GM18858 (cell line): ENCODE results near the gene ARL4C.

Source experiments
- ATAC-seq: cut with Tn5 transposase; IDR thresholded peaks from one replicate; pipeline ENCODE4 v1.9.1; 2021; ENCODE audit not compliant: unreplicated experiment

Gene ARL4C, protein sequence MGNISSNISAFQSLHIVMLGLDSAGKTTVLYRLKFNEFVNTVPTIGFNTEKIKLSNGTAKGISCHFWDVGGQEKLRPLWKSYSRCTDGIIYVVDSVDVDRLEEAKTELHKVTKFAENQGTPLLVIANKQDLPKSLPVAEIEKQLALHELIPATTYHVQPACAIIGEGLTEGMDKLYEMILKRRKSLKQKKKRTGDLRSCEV

DNA sequence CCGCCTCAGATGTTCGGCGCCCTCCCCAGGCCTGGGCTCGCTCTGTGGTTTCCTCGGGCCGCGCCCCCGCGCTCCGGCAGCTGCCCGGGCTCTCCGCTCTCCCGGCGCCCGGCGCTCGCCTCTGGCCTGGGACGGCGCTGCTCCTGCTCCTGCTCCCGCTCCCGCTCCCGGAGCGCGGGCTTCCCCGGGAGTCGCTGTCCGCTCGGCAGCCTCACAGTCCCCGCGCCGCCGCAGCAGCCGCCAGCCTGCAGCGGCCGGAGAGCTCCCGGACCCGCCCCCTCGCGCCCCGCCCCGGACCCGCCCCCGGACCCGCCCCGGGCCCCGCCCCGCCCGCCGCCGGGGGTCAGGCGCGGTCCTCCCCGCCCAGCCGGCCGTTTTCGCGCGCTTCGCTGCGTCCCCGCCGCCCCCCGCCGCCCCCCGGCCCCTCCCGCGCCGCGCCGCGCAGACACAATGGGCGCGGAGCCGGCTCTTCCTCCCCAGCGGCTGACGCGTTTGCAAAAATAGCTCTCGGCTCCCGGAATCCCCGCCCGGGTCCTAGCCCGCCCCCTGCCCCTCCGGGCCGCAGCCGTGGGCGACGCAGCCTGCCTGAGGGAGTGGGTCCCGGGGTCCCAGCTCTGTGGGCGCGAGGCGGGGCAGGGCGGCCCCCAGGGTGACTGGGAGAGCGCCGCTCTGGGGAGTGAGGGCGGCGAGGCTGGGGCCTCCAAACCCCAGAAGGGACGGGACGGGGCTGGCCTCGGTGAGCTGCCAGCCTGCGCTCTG is at the start of gene ARL4C:
ARL4C (minus strand) TSS at position 247 of the 759 bp plus-strand sequence. CDS start 495 bp downstream, outside the sequence.
- ATAC-seq = peak; percentile 34

- no peak for ATAC-seq
These were observed 48.1 kb upstream of the ARL4C start for GRCh38 chr2:234544659-234545611.

DNA sequence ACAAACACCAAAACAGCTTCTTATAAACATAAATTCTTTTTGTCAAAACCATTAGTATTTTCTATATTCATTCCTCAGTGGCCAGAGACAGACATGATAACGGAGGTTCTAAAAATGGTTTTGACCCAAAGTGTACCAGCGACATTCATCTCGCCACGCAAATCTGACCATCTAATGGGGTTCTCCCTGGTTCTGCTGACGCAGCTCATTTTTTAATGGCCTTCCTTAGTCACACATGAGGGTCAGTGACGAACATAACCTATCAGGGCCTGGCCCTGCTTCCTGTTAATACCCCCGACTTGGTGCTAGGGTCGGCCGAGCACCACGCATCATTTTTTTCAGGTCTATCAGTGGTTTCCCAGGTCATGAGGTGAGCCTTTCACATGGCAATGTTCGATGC is 45.9 kb upstream of the ARL4C start:
- no peak for ATAC-seq

GRCh38 chr2:234537929-234538328 is 41.0 kb upstream of the ARL4C start:
- ATAC-seq = no peak

GRCh38 chr2:234536178-234536965 is 39.5 kb upstream of the ARL4C start:
- ATAC-seq = no peak

- ATAC-seq = no peak
These were observed 38.6 kb upstream of the ARL4C start for GRCh38 chr2:234535464-234535863.

DNA sequence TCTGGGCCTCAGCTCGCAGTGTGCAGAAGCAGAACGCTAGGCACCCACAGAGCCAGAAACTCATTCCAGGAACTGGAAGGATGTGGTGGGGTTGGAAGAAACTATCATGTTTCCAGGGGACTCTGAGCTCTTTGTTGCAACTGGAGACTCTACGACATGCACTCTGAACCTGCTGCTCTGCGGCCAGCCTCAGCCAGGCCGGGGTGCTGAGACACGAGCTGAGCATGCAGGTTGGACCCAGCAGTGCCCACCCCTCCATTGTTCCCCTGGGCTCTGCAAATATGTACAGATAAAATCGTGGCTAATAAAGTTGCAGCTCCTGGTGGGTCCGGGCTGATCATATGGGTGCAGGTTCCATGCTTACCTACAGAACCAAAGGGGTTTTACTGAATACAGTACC is 37.6 kb upstream of the ARL4C start:
- ATAC-seq = no peak

DNA sequence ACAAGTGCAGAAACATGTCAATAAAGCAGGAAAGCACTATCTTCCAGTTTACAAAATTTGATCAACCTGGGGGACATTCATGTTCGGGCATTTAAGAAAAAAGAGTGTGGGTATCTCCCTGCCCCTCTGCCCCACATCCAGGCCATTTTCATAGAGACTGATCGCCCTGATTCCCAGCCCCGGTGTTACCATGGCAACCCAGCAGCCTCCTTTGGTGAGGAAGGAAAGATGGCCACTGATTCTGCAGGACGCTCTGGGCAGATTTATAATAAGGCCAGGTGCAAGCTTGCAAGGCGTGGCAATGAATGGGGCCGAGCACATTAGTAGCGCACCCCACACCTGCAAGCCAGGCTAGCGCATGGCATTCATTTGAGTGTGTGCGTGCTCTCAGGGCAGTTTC is 36.7 kb upstream of the ARL4C start:
- ATAC-seq = no peak

- ATAC-seq = no peak
These were observed 31.7 kb upstream of the ARL4C start for GRCh38 chr2:234528410-234529148.

- ATAC-seq = no peak
These were observed 29.8 kb upstream of the ARL4C start for GRCh38 chr2:234526711-234527110.

GRCh38 chr2:234521536-234521935 is 24.7 kb upstream of the ARL4C start:
- ATAC-seq = no peak

DNA sequence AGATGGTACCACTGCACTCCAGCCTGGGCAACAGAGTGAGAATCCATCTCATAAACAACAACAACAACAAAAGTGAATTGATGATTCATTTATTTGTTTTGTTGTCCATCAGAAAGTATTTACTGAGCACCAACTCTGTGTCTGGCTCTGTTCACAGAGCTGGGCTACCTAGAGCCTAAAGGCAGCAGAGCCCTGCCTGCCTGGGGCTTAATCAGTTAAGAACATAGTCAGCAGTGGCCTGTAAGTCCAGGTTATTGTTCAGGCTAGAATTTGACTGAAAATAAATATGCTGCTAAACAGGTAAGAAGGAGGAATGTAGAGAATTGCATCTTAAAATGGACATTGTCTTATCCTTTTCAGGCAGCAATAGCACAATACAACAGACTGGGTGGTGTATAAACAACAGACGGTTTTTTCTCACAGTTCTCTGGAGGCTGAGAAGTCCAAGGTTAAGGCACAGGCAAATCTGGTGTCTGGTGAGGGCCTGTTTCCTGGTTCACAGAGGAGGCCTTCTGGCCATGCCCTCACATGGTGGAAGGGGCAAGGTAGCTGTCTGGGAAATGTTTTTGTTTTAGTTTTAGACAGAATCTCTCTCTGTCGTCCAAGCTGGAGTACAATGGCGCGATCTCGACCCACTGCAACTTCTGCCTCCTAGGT is 22.2 kb upstream of the ARL4C start:
- ATAC-seq = no peak

GRCh38 chr2:234517971-234518370 is 21.1 kb upstream of the ARL4C start:
- ATAC-seq = no peak

GRCh38 chr2:234514873-234515638 is 18.2 kb upstream of the ARL4C start:
- ATAC-seq = no peak

- ATAC-seq = no peak
These were observed 17.2 kb upstream of the ARL4C start for GRCh38 chr2:234514099-234514498.

- ATAC-seq = no peak
These were observed 16.2 kb upstream of the ARL4C start for GRCh38 chr2:234512884-234513669.

DNA sequence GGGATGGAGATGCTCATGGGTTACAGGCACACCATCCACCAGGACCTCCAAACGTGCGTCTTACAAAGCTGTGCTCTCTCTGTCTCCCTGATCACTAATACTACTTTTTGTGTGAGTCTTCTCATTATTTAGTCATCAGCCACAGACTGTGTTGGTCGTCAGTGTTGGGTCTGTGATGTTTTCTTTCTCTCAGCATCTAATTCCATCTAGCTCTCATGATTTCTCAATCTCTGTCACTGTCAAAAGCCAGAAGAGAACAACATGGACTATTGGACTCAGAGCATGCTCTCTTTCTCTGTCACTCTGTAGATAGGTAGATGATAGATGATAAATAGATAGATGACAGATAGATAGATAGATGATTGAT is 6.0 kb upstream of the ARL4C start:
- ATAC-seq = no peak

DNA sequence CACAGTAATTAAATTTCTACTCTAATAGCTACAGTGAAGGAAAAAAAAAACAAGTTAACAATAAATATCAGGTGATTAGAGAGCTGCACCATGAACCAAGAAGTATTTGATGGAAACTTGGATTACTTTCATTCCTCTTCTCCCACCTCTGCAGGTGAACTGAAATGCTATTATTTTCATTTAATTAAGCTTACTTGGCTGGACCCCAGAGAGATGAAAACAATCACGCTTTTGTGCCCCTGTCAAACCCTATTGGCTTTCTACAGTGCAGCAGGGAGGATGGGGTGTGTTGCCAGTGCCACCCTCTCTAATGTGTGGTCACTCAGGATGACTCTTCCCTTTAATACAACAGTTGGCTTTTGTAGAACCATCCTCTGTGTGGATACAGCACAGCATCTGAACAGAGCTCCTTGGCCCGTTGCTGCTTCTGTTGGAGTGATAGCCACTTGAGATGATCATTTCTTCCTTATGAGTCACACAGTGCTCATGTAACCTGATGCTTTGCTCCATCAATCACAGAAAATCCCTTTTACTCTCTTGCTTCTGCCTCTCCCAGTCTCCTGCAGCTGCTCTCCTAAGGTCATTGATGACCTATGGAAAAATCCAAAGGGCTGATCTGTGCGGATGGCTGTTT is 5.5 kb upstream of the ARL4C start:
- no peak for ATAC-seq
